Gastroesophageal sphincter (tissue), 4 donors: ENCODE results near the gene THSD4. TPM values are rescaled to one million over a fixed set of nuclear protein-coding genes. Genes with fewer than 3 reads are reported as not detected.

Source experiments
- ATAC-seq: fragments of 150-250 bp; one replicate; pipeline ENCODE4 v1.9.1; 2016; ENCODE audit warnings: mild to moderate bottlenecking, moderate library complexity
- H3K27ac ChIP-seq, 4 donors: fragments of 200-600 bp; sonication (generic) in 3 of 4; 1 replicate in 3 of 4; 2 replicates in 1 of 4; pipeline ENCODE4 v1.5.1; 2016 to 2019
- H3K27me3 ChIP-seq: fragments of 200-600 bp; sonication (generic); one replicate; pipeline ENCODE4 v1.5.1; 2019
- H3K36me3 ChIP-seq, 2 donors: fragments of 200-600 bp; sonication (generic); one replicate each; pipeline ENCODE4 v1.5.1; 2019; ENCODE audit warnings: control low read depth in 1 of 2
- H3K4me1 ChIP-seq, 3 donors: fragments of 200-600 bp; sonication (generic); 1 replicate in 2 of 3; 2 replicates in 1 of 3; pipeline ENCODE4 v1.5.1; 2016 to 2019; ENCODE audit warnings: control low read depth in 2 of 3
- H3K4me3 ChIP-seq, 2 donors: fragments of 200-600 bp; sonication (generic); one replicate each; pipeline ENCODE4 v1.5.1; 2019; ENCODE audit warnings: mild to moderate bottlenecking in 1 of 2, moderate library complexity in 1 of 2
- H3K9me3 ChIP-seq, 3 donors: fragments of 200-600 bp; sonication (generic); one replicate each; pipeline ENCODE4 v1.5.1; 2017 to 2019; ENCODE audit warnings: control low read depth in 2 of 3
- CTCF ChIP-seq, 4 experiments: fragments of 200-600 bp in 2 of 4; fragments of 450-650 bp in 2 of 4; sonication (generic) in 1 of 4; IDR thresholded peaks; one replicate each; pipeline ENCODE4 v1.5.1; 2017 to 2019; ENCODE audit warnings: antibody characterized with exemption in 4 of 4, mild to moderate bottlenecking in 2 of 4, moderate library complexity in 2 of 4
- EP300 ChIP-seq: sonication (generic); formaldehyde crosslinking; IDR thresholded peaks from one replicate; pipeline ENCODE4 v1.6.1; 2017; ENCODE audit warnings: antibody characterized with exemption, mild to moderate bottlenecking
- POLR2A ChIP-seq, 2 donors: fragments of 450-650 bp; IDR thresholded peaks; one replicate each; pipeline ENCODE4 v1.6.1; 2017; ENCODE audit warnings: antibody characterized with exemption in 2 of 2, mild to moderate bottlenecking in 2 of 2, moderate library complexity in 1 of 2
- POLR2AphosphoS5 ChIP-seq: sonication (generic); formaldehyde crosslinking; IDR thresholded peaks from one replicate; pipeline ENCODE4 v1.6.1; 2017; ENCODE audit warnings: antibody characterized with exemption
- WGBS, 2 donors: methylation state at CpG; one replicate each; pipeline ENCODE4 v1.1.5; 2018; ENCODE audit warnings: low coverage in 1 of 2; 5-methylcytosine and 5-hydroxymethylcytosine counted together
- total RNA-seq, 4 donors: library from RNA; depleted of rRNA; stranded (reverse); fragments of >200 nt; gene quantifications; one replicate each; pipeline ENCODE4 v1.1.0, GENCODE V29; 2016

The THSD4 gene
- total RNA-seq, 4 donors from 2014 or later: 4.6 to 28.5 (median 17.6) TPM

GRCh38 chr15:71094137-71094536, 21.1 kb upstream of the THSD4 start:
- no peak overlapping the region for H3K27ac ChIP-seq
- WGBS, 2 donors: 86% methylated on average over 2 of the region's 2 CpGs; no CpG with 5 or more reads in 1 of the 2 donors
- TF ChIP-seq POLR2A (IDR thresholded peaks at IDR 0.05): no peak
- no peak for TF ChIP-seq EP300
- TF ChIP-seq POLR2AphosphoS5: no peak
- no peak for TF ChIP-seq CTCF (IDR thresholded peaks at IDR 0.05)
- no peaks in the 10 kb centered on the region for H3K4me1 ChIP-seq
- no peak for ATAC-seq
- no peaks in the 10 kb centered on the region for H3K36me3 ChIP-seq
- no peaks in the 10 kb centered on the region for H3K9me3 ChIP-seq
- no peak overlapping the region for H3K4me3 ChIP-seq
- no peaks in the 10 kb centered on the region for H3K27me3 ChIP-seq

- H3K27ac ChIP-seq: no peak overlapping the region
- no peak overlapping the region for H3K4me3 ChIP-seq
- H3K4me1 ChIP-seq: no peaks in the 10 kb centered on the region
- no peaks in the 10 kb centered on the region for H3K9me3 ChIP-seq
- TF ChIP-seq POLR2A (IDR thresholded peaks at IDR 0.05) (no peak), EP300 (no peak), CTCF (IDR thresholded peaks at IDR 0.05) (no peak)
- ATAC-seq: no peak
- H3K36me3 ChIP-seq: no peaks in the 10 kb centered on the region
- no peaks in the 10 kb centered on the region for H3K27me3 ChIP-seq
- WGBS, 2 donors: 62 to 89% methylated on average over 1 to 3 of the region's 3 CpGs
Observed at GRCh38 chr15:71096676-71097075, 18.6 kb upstream of the THSD4 start.

- Histone ChIP-seq H3K27me3 (no peaks in the 10 kb centered on the region), H3K36me3 (no peaks in the 10 kb centered on the region), H3K4me3 (no peak overlapping the region), H3K9me3 (no peaks in the 10 kb centered on the region), H3K4me1 (no peaks in the 10 kb centered on the region), H3K27ac (no peak overlapping the region)
- 93 to 96% methylated on average over 3 to 4 of the region's 4 CpGs for WGBS, 2 donors
- TF ChIP-seq POLR2AphosphoS5 (no peak), POLR2A (IDR thresholded peaks at IDR 0.05) (no peak), CTCF (IDR thresholded peaks at IDR 0.05) (no peak), EP300 (no peak)
- no peak for ATAC-seq
Observed at GRCh38 chr15:71097890-71098289, 17.4 kb upstream of the THSD4 start.

- H3K9me3 ChIP-seq: no peaks in the 10 kb centered on the region
- H3K36me3 ChIP-seq: no peaks in the 10 kb centered on the region
- no peak overlapping the region for H3K27ac ChIP-seq
- no peaks in the 10 kb centered on the region for H3K27me3 ChIP-seq
- TF ChIP-seq POLR2A (IDR thresholded peaks at IDR 0.05): no peak
- H3K4me1 ChIP-seq: no peaks in the 10 kb centered on the region
- no peak overlapping the region for H3K4me3 ChIP-seq
- 94 to 100% methylated on average over 1 of the region's 1 CpG for WGBS, 2 donors
- no peak for ATAC-seq
Observed at GRCh38 chr15:71098920-71099319, 16.4 kb upstream of the THSD4 start.

GRCh38 chr15:71103102-71103676, 12.1 kb upstream of the THSD4 start:
- no peaks in the 10 kb centered on the region for H3K36me3 ChIP-seq
- no peaks in the 10 kb centered on the region for H3K4me1 ChIP-seq
- ATAC-seq: no peak
- WGBS, 2 donors: 75% methylated on average over 2 of the region's 2 CpGs; no CpG with 5 or more reads in 1 of the 2 donors
- H3K4me3 ChIP-seq: no peak overlapping the region
- H3K27me3 ChIP-seq: no peaks in the 10 kb centered on the region
- no peak overlapping the region for H3K27ac ChIP-seq
- TF ChIP-seq EP300: no peak
- TF ChIP-seq CTCF (IDR thresholded peaks at IDR 0.05): peak in 1 of 4 experiments; percentile 16
- TF ChIP-seq POLR2AphosphoS5: no peak
- no peaks in the 10 kb centered on the region for H3K9me3 ChIP-seq
